Left colon (tissue), 2 donors: ENCODE data around the gene UBE4B. TPM values are rescaled to one million over a fixed set of nuclear protein-coding genes. Genes with fewer than 3 reads are reported as not detected.
"Not testable (repeated sequence)": the region's sequence is repeated elsewhere in the genome, so short reads cannot be mapped to it uniquely, and the experiment has no call there.

ENCODE experiments used
- ATAC-seq: fragments of 200-7000 bp; cut with Tn5 transposase; one replicate; pipeline ENCODE4 v1.9.1; 2020; ENCODE audit warnings: mild to moderate bottlenecking, moderate library complexity
- DNase-seq, 2 donors: peaks; one replicate each; pipeline ENCODE4 v3.0.0-alpha.2; 2020
- intact Hi-C, 2 donors: fragments of 100-400 bp; cut with DNase I in 1 of 2; cut with micrococcal nuclease in 1 of 2; formaldehyde crosslinking; loops; one replicate each; pipeline versions ENCODE4 v1.11.2 to v1.14.0; 2022; cut with DNase I, micrococcal nuclease
- total RNA-seq, 2 donors: library from RNA; stranded (reverse); fragmentation: NEBNext Ultra II Directional; extraction: Animal tissue kit (Norgen Biotek cat#: 25700); gene quantifications; one replicate each; pipeline ENCODE4 v1.2.1, GENCODE V29; 2021
- donor health status: DM: no; HTN: no; CAD: no.
- donor health status: DM: yes; HTN: yes; CAD: no.

The UBE4B gene
- total RNA-seq, 2 donors from 2014 or later, result 32.3 to 36.5 TPM

- intact Hi-C loops, result no loop called here
- no peak for DNase-seq
- no peak for ATAC-seq
Observed at GRCh38 chr1:10188133-10188650, 155.4 kb downstream of the UBE4B start.

- intact Hi-C loops, result no loop called here
- ATAC-seq (no peak), DNase-seq (peak in 1 of 2 donors; percentile 28)
Observed at GRCh38 chr1:10189659-10190058, 156.9 kb downstream of the UBE4B start.

GRCh38 chr1:10192263-10192662 is 159.5 kb downstream of the UBE4B start:
- ATAC-seq, result no peak
- no peak for DNase-seq
- intact Hi-C loops, result no loop called here

GRCh38 chr1:10193288-10193687 is 160.5 kb downstream of the UBE4B start:
- ATAC-seq, result no peak
- intact Hi-C loops, result no loop called here
- no peak for DNase-seq

- no peak for ATAC-seq
- intact Hi-C loops, result no loop called here
- no peak for DNase-seq
Observed at GRCh38 chr1:10195570-10195969, 162.8 kb downstream of the UBE4B start.

GRCh38 chr1:10196976-10197375 is 164.2 kb downstream of the UBE4B start:
- intact Hi-C loops, result no loop called here
- DNase-seq, result no peak
- no peak for ATAC-seq

- DNase-seq, result no peak
- no peak for ATAC-seq
- intact Hi-C loops, result no loop called here
Observed at GRCh38 chr1:10200620-10201019, 167.9 kb downstream of the UBE4B start.

GRCh38 chr1:10204003-10204642 is 171.4 kb downstream of the UBE4B start:
- intact Hi-C loops, result no loop called here
- ATAC-seq, result no peak
- DNase-seq, result no peak

GRCh38 chr1:10205206-10205605 is 172.4 kb downstream of the UBE4B start:
- DNase-seq, ATAC-seq, intact Hi-C loops: not testable (repeated sequence)

- ATAC-seq (no peak), DNase-seq (no peak)
- intact Hi-C loops, result no loop called here
Observed at GRCh38 chr1:10207810-10208209, 175.1 kb downstream of the UBE4B start.

GRCh38 chr1:10208537-10208936 is 175.8 kb downstream of the UBE4B start:
- intact Hi-C loops, result no loop called here
- ATAC-seq (no peak), DNase-seq (peak in 1 of 2 donors; percentile 30)

GRCh38 chr1:10209590-10209904 is 176.8 kb downstream of the UBE4B start:
- ATAC-seq, result no peak
- intact Hi-C loops, result no loop called here
- DNase-seq, result no peak

- ATAC-seq (peak; percentile 95), DNase-seq (peak; percentile 98 to 99)
- intact Hi-C loops, result no loop called here
Observed at GRCh38 chr1:10209905-10210810, 177.4 kb downstream of the UBE4B start, which contains the start of gene KIF1B. TSS of gene KIF1B (plus strand) at chr1:10210570. CDS start at chr1:10232329, 21,759 bp downstream.

- DNase-seq (peak; percentile 86 to 95), ATAC-seq (peak; percentile 61)
- intact Hi-C loops, result no loop called here
Observed at GRCh38 chr1:10210841-10211804, 178.4 kb downstream of the UBE4B start.

GRCh38 chr1:10211805-10212410 is 179.2 kb downstream of the UBE4B start:
- intact Hi-C loops, result no loop called here
- DNase-seq, result peak in 1 of 2 donors; percentile 25
- ATAC-seq, result no peak

- intact Hi-C loops, result no loop called here
- no peak for DNase-seq
- no peak for ATAC-seq
Observed at GRCh38 chr1:10212476-10212875, 179.7 kb downstream of the UBE4B start.

- ATAC-seq (no peak), DNase-seq (no peak)
- intact Hi-C loops, result no loop called here
Observed at GRCh38 chr1:10213186-10213705, 180.5 kb downstream of the UBE4B start.

- intact Hi-C loops, result no loop called here
- no peak for ATAC-seq
Observed at GRCh38 chr1:10216090-10216749, 183.5 kb downstream of the UBE4B start.

More at GRCh38 chr1:10216090-10216749, 183.5 kb downstream of the UBE4B start:
- DNase-seq, result no peak
